NT2/D1 (cell line): Measurements from ENCODE around the gene CAMTA1.
A peak's percentile ranks its signal among the peaks of the same experiment; 100 is the strongest.

ENCODE experiments used
- DNase-seq: peaks from one replicate; pipeline ENCODE4 v3.0.0-alpha.2; 2011; ENCODE audit warnings: low read depth, low spot score
- H3K27me3 ChIP-seq: 2 replicates; pipeline ENCODE4 v1.6.0; 2011; ENCODE audit warnings: mild to moderate bottlenecking; ENCODE audit not compliant: insufficient read length, insufficient read depth
- H3K36me3 ChIP-seq: 2 replicates; pipeline ENCODE4 v1.6.1; 2011; ENCODE audit warnings: mild to moderate bottlenecking, low read length, mixed read lengths; ENCODE audit not compliant: insufficient read depth, insufficient read length
- H3K4me1 ChIP-seq: 2 replicates; pipeline ENCODE4 v1.5.1; 2011; ENCODE audit not compliant: insufficient read depth, insufficient read length
- H3K4me3 ChIP-seq: 2 replicates; pipeline ENCODE4 v1.5.1; 2011; ENCODE audit warnings: low read depth; ENCODE audit not compliant: insufficient read length
- H3K9ac ChIP-seq: 2 replicates; pipeline ENCODE4 v1.6.0; 2011; ENCODE audit warnings: low read depth; ENCODE audit not compliant: insufficient read length
- H3K9me3 ChIP-seq: 2 replicates; pipeline ENCODE4 v1.5.1; 2011; ENCODE audit warnings: mild to moderate bottlenecking, low read length; ENCODE audit not compliant: insufficient read depth
- SUZ12 ChIP-seq: IDR thresholded peaks from 2 replicates; pipeline ENCODE4 v1.6.1; 2011; ENCODE audit not compliant: insufficient read length, insufficient read depth; ENCODE audit errors: extremely low read depth
- YY1 ChIP-seq: IDR thresholded peaks from 2 replicates; pipeline ENCODE4 v1.6.1; 2011; ENCODE audit not compliant: insufficient read length, insufficient read depth
- ZNF274 ChIP-seq: IDR thresholded peaks from 2 replicates; pipeline ENCODE4 v1.6.1; 2011; ENCODE audit warnings: mild to moderate bottlenecking, low read depth, low read length

CAMTA1 gene

GRCh38 chr1:7388141-7388487 lies 602.9 kb downstream of the CAMTA1 start:
- peaks cover 10% of the 10 kb centered on the region for H3K4me1 ChIP-seq
- H3K9ac ChIP-seq, result no peak overlapping the region
- H3K27me3 ChIP-seq, result no peaks in the 10 kb centered on the region
- no peaks in the 10 kb centered on the region for H3K36me3 ChIP-seq
- no peak for DNase-seq
- no peaks in the 10 kb centered on the region for H3K9me3 ChIP-seq
- no peak for TF ChIP-seq YY1
- no peak for TF ChIP-seq ZNF274
- TF ChIP-seq SUZ12, result no peak
- H3K4me3 ChIP-seq, result no peak overlapping the region

- Histone ChIP-seq H3K9me3 (no peaks in the 10 kb centered on the region), H3K36me3 (no peaks in the 10 kb centered on the region), H3K9ac (peak overlapping the region; percentile 42), H3K27me3 (no peaks in the 10 kb centered on the region), H3K4me1 (peaks cover 10% of the 10 kb centered on the region), H3K4me3 (no peak overlapping the region)
- no peak for DNase-seq
- no peak for TF ChIP-seq YY1
- TF ChIP-seq ZNF274, result no peak
- TF ChIP-seq SUZ12, result no peak
Measured at GRCh38 chr1:7388488-7389185, 603.4 kb downstream of the CAMTA1 start.

GRCh38 chr1:7389201-7389905 lies 604.1 kb downstream of the CAMTA1 start:
- H3K4me1 ChIP-seq, result peaks cover 10% of the 10 kb centered on the region
- no peaks in the 10 kb centered on the region for H3K9me3 ChIP-seq
- no peak overlapping the region for H3K4me3 ChIP-seq
- peak overlapping the region; percentile 42 for H3K9ac ChIP-seq
- H3K36me3 ChIP-seq, result no peaks in the 10 kb centered on the region
- no peaks in the 10 kb centered on the region for H3K27me3 ChIP-seq
- no peak for DNase-seq
- TF ChIP-seq YY1 (no peak), SUZ12 (no peak), ZNF274 (no peak)

- no peak overlapping the region for H3K4me3 ChIP-seq
- no peaks in the 10 kb centered on the region for H3K36me3 ChIP-seq
- no peaks in the 10 kb centered on the region for H3K27me3 ChIP-seq
- H3K9me3 ChIP-seq, result no peaks in the 10 kb centered on the region
- H3K4me1 ChIP-seq, result peaks cover 10% of the 10 kb centered on the region
- no peak overlapping the region for H3K9ac ChIP-seq
- TF ChIP-seq SUZ12 (no peak), YY1 (no peak), ZNF274 (no peak)
- DNase-seq, result no peak
Measured at GRCh38 chr1:7389906-7390603, 604.8 kb downstream of the CAMTA1 start.

- no peak overlapping the region for H3K4me3 ChIP-seq
- no peak overlapping the region for H3K9ac ChIP-seq
- TF ChIP-seq YY1 (no peak), SUZ12 (no peak), ZNF274 (no peak)
- H3K9me3 ChIP-seq, result peaks cover 5% of the 10 kb centered on the region
- peaks cover 10% of the 10 kb centered on the region for H3K4me1 ChIP-seq
- H3K27me3 ChIP-seq, result no peaks in the 10 kb centered on the region
- no peak for DNase-seq
- no peaks in the 10 kb centered on the region for H3K36me3 ChIP-seq
Measured at GRCh38 chr1:7390604-7391000, 605.3 kb downstream of the CAMTA1 start.

- Histone ChIP-seq H3K36me3 (no peaks in the 10 kb centered on the region), H3K27me3 (no peaks in the 10 kb centered on the region), H3K9ac (no peak overlapping the region), H3K4me1 (peaks cover 7% of the 10 kb centered on the region), H3K4me3 (no peak overlapping the region), H3K9me3 (peaks cover 12% of the 10 kb centered on the region)
- DNase-seq, result no peak
- no peak for TF ChIP-seq SUZ12
- TF ChIP-seq ZNF274, result no peak
- TF ChIP-seq YY1, result no peak
Measured at GRCh38 chr1:7393136-7393535, 607.9 kb downstream of the CAMTA1 start.

- H3K9ac ChIP-seq, result no peak overlapping the region
- H3K27me3 ChIP-seq, result no peaks in the 10 kb centered on the region
- no peak for TF ChIP-seq ZNF274
- TF ChIP-seq YY1, result no peak
- no peak for TF ChIP-seq SUZ12
- peaks cover 26% of the 10 kb centered on the region for H3K9me3 ChIP-seq
- no peak for DNase-seq
- no peak overlapping the region for H3K4me3 ChIP-seq
- H3K4me1 ChIP-seq, result peaks cover 2% of the 10 kb centered on the region
- no peaks in the 10 kb centered on the region for H3K36me3 ChIP-seq
Measured at GRCh38 chr1:7395251-7395650, 610.0 kb downstream of the CAMTA1 start.
